ENCODE data around the gene CDK6.

CDK6 gene

GRCh38 chr7:92557249-92557648 is 279.1 kb downstream of the CDK6 start:
- H3K79me2 ChIP-seq (ENCODE audit: insufficient read depth, low read length), result no peaks in the 10 kb centered on the region
- no peak overlapping the region for H3K4me3 ChIP-seq (ENCODE audit: low read depth, low read length, poor library complexity, severe bottlenecking)
- no peak overlapping the region for H3K9ac ChIP-seq (ENCODE audit: low read length)
- TF ChIP-seq, protein P1, sequence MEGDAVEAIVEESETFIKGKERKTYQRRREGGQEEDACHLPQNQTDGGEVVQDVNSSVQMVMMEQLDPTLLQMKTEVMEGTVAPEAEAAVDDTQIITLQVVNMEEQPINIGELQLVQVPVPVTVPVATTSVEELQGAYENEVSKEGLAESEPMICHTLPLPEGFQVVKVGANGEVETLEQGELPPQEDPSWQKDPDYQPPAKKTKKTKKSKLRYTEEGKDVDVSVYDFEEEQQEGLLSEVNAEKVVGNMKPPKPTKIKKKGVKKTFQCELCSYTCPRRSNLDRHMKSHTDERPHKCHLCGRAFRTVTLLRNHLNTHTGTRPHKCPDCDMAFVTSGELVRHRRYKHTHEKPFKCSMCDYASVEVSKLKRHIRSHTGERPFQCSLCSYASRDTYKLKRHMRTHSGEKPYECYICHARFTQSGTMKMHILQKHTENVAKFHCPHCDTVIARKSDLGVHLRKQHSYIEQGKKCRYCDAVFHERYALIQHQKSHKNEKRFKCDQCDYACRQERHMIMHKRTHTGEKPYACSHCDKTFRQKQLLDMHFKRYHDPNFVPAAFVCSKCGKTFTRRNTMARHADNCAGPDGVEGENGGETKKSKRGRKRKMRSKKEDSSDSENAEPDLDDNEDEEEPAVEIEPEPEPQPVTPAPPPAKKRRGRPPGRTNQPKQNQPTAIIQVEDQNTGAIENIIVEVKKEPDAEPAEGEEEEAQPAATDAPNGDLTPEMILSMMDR (IDR thresholded peaks at IDR 0.05; ENCODE audit: low read length), result no peak
- no peak for TF ChIP-seq EZH2 (IDR thresholded peaks at IDR 0.05; ENCODE audit: borderline replicate concordance, low read length)
- no peaks in the 10 kb centered on the region for H3K9me2 ChIP-seq (ENCODE audit: low read depth, low read length)
- H3K27ac ChIP-seq (ENCODE audit: low read depth, low read length, poor library complexity, severe bottlenecking), result no peak overlapping the region
- no peaks in the 10 kb centered on the region for H3K4me1 ChIP-seq (ENCODE audit: insufficient read depth, low read length, severe bottlenecking)
- H4K20me1 ChIP-seq (ENCODE audit: insufficient read depth, low read length), result no peaks in the 10 kb centered on the region
- H3K9me3 ChIP-seq (ENCODE audit: low read length), result no peaks in the 10 kb centered on the region
- H3K36me3 ChIP-seq (ENCODE audit: insufficient read depth, low read length), result peaks cover 26% of the 10 kb centered on the region
- no peaks in the 10 kb centered on the region for H3F3A ChIP-seq (ENCODE audit: insufficient read depth, low read length)
- no peaks in the 10 kb centered on the region for H3K27me3 ChIP-seq (ENCODE audit: insufficient read depth, low read length)
- H3K4me2 ChIP-seq (ENCODE audit: low read length), result no peak overlapping the region
- no peak overlapping the region for H2AFZ ChIP-seq (ENCODE audit: low read length)

Data from OCI-LY1 (cell line).